Measurements from ENCODE around the gene FRS2.

The FRS2 gene

DNA sequence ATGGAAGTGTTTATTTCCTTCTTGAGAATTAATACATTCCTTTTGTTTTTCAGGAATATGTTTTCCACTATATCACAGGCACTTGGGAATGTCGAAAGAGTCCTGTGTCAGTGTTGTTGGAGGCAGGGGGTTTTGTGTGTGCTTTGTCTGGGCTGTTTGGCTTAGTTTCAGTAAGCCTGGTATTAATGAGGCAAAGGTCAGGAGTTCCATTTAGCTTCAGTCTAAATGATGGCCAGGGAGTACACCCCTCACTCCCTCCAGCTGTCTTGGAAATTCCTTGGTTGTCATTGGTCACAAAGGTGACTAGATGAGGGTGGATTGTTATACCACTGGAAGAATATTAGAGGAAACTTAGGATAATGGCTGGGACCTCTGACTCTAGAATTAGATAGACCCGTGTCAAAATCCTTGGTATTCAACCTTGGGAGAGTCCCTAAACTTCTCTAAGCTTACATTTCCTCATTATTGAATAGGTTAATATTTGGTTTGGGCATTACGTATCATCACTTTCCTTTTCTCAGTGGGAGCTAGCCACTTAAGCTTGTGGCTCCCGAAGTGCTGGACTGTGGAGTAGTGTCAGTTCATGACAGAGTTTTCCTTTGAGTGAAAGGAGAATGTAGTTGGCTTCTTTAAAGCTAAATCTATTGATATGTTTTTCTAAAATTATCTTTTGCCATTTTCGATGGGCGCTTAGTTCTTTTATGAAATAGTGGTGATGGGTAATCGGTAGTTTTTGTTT, 5.2 kb downstream of the FRS2 start:
- H2AFZ ChIP-seq (ENCODE audit: low read length): no peak overlapping the region
- DNase-seq: no peak
- no peak overlapping the region for H3K4me3 ChIP-seq (ENCODE audit: low read length)
- H3K27me3 ChIP-seq (replicated peaks; ENCODE audit: insufficient read depth, low read length): no peaks in the 10 kb centered on the region
- no peak for TF ChIP-seq EZH2 (optimal IDR thresholded peaks at IDR 0.05; ENCODE audit: low read depth, low read length)
- TF ChIP-seq CTCF (IDR thresholded peaks at IDR 0.05; ENCODE audit: low read length): no peak
- TF ChIP-seq EZH2phosphoT487 (IDR thresholded peaks at IDR 0.05; ENCODE audit: low read length): no peak
- peaks cover 15% of the 10 kb centered on the region for H4K20me1 ChIP-seq (ENCODE audit: insufficient read depth, low read length)
- no peak overlapping the region for H3K9ac ChIP-seq (ENCODE audit: low read length)
- H3K9me3 ChIP-seq (replicated peaks; ENCODE audit: insufficient read depth, low read length): no peaks in the 10 kb centered on the region
- peaks cover 93% of the 10 kb centered on the region for H3K79me2 ChIP-seq (ENCODE audit: low read length)
- H3K9me2 ChIP-seq (replicated peaks; ENCODE audit: insufficient read depth, low read length): no peaks in the 10 kb centered on the region
- no peak overlapping the region for H3K27ac ChIP-seq (ENCODE audit: low read length)
- no peaks in the 10 kb centered on the region for H3K36me3 ChIP-seq (replicated peaks; ENCODE audit: insufficient read depth, low read length)
- H3K4me2 ChIP-seq (ENCODE audit: low read depth, low read length): no peak overlapping the region
- H3K4me1 ChIP-seq (ENCODE audit: low read length): peaks cover 10% of the 10 kb centered on the region
- H3F3A ChIP-seq (ENCODE audit: insufficient read depth, low read length): no peaks in the 10 kb centered on the region

DNA sequence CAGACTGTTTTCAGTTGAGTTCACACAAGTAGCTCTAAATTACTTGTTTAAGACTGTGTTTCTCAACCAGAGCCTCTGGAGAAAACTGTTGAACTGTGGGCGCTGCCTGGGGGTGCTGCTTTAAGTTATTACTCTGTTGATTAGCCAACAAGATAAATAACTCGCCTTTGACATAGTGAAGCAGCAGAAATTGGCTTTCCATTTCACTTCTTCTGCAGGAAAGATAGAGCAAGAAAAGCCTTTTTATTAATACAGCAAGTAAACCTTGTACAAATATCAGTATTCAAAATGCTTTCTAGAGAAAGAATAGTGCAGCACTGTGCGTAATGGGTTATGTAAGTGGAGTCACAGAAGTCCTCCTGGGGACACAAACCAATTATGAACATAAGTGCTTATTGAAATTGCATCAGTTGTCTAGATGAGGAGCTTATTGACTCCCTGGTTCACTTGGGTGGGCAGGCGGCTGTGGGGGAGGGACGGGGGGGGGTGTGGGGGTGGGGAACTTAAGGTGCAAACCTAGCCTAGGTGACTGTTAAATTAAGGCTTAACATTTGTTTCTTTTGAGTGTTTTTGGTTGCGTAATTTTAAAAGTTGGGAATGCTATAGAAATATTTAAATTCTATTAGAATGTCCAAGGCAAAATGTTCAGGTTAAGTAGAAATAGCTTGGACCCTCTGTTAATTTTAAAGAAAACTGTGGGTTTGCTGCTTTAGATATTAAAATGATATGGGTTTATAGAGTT, 6.3 kb downstream of the FRS2 start:
- Histone ChIP-seq H3K4me2 (ENCODE audit: low read depth, low read length) (no peak overlapping the region), H3K79me2 (ENCODE audit: low read length) (peaks cover 93% of the 10 kb centered on the region), H4K20me1 (ENCODE audit: insufficient read depth, low read length) (peaks cover 15% of the 10 kb centered on the region), H3F3A (ENCODE audit: insufficient read depth, low read length) (no peaks in the 10 kb centered on the region), H3K9ac (ENCODE audit: low read length) (no peak overlapping the region), H3K36me3 (replicated peaks; ENCODE audit: insufficient read depth, low read length) (no peaks in the 10 kb centered on the region), H3K27me3 (replicated peaks; ENCODE audit: insufficient read depth, low read length) (no peaks in the 10 kb centered on the region), H3K9me2 (replicated peaks; ENCODE audit: insufficient read depth, low read length) (no peaks in the 10 kb centered on the region), H3K9me3 (replicated peaks; ENCODE audit: insufficient read depth, low read length) (no peaks in the 10 kb centered on the region), H3K27ac (ENCODE audit: low read length) (no peak overlapping the region), H3K4me3 (ENCODE audit: low read length) (no peak overlapping the region), H2AFZ (ENCODE audit: low read length) (no peak overlapping the region), H3K4me1 (ENCODE audit: low read length) (peaks cover 6% of the 10 kb centered on the region)
- no peak for DNase-seq
- TF ChIP-seq EZH2phosphoT487 (IDR thresholded peaks at IDR 0.05; ENCODE audit: low read length) (no peak), EZH2 (optimal IDR thresholded peaks at IDR 0.05; ENCODE audit: low read depth, low read length) (no peak), CTCF (IDR thresholded peaks at IDR 0.05; ENCODE audit: low read length) (no peak)

DNA sequence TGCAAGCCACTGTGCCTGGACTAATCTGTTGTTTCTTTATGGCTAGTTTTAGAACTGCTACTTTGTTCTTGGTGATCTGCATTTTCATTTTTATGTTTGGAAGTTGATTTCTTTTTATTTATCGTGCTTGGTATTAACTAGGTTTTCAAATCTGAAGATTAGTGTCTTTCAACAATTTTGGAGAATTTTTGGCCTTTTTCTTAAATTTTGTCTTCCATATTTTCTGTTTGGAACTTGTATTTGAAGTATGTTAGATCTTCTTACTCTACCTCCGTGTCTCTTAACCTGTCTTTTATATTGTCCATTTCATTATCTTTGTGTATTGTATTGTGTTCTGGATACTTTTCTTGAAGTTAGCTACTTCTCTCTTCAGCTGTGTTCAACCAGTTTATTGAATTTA, 9.5 kb downstream of the FRS2 start:
- Histone ChIP-seq H2AFZ (ENCODE audit: low read length) (no peak overlapping the region), H3K4me2 (ENCODE audit: low read depth, low read length) (no peak overlapping the region), H3K79me2 (ENCODE audit: low read length) (peaks cover 90% of the 10 kb centered on the region), H3K9me2 (replicated peaks; ENCODE audit: insufficient read depth, low read length) (no peaks in the 10 kb centered on the region), H3F3A (ENCODE audit: insufficient read depth, low read length) (no peaks in the 10 kb centered on the region), H3K36me3 (replicated peaks; ENCODE audit: insufficient read depth, low read length) (no peaks in the 10 kb centered on the region), H3K27me3 (replicated peaks; ENCODE audit: insufficient read depth, low read length) (no peaks in the 10 kb centered on the region), H3K4me1 (ENCODE audit: low read length) (no peaks in the 10 kb centered on the region), H4K20me1 (ENCODE audit: insufficient read depth, low read length) (peaks cover 8% of the 10 kb centered on the region), H3K9me3 (replicated peaks; ENCODE audit: insufficient read depth, low read length) (no peaks in the 10 kb centered on the region), H3K9ac (ENCODE audit: low read length) (no peak overlapping the region), H3K4me3 (ENCODE audit: low read length) (no peak overlapping the region), H3K27ac (ENCODE audit: low read length) (no peak overlapping the region)
- DNase-seq: no peak
- TF ChIP-seq EZH2phosphoT487 (IDR thresholded peaks at IDR 0.05; ENCODE audit: low read length): no peak
- TF ChIP-seq EZH2 (optimal IDR thresholded peaks at IDR 0.05; ENCODE audit: low read depth, low read length): no peak
- TF ChIP-seq CTCF (IDR thresholded peaks at IDR 0.05; ENCODE audit: low read length): no peak

Data from MM.1S (cell line).